H1 (cell line): ENCODE measurements around the gene NCAPD2. TPM values are rescaled to one million over a fixed set of nuclear protein-coding genes. Genes with fewer than 3 reads are reported as not detected.

Experiments used
- CTCF ChIA-PET: fragments of 300-600 bp; sonication (Branson Sonifier 250); formaldehyde crosslinking; loops from one replicate; lab custom pipeline; 2021; ENCODE audit not compliant: partially characterized antibody; lab: Charles Lee
- POLR2A ChIA-PET: fragments of 300-600 bp; sonication (Branson Sonifier 250); formaldehyde crosslinking; loops from one replicate; lab custom pipeline; 2021; ENCODE audit warnings: inconsistent platforms; ENCODE audit not compliant: partially characterized antibody; lab: Charles Lee
- DNase-seq, 2 experiments: peaks; one replicate each; pipeline versions ENCODE4 v3.0.0 to v3.0.0-alpha.2; 2010 to 2022; ENCODE audit warnings: low spot score in 2 of 2, low read depth in 1 of 2, mixed read lengths in 1 of 2
- FAIRE-seq: peaks from 2 replicates; lab custom pipeline; 2011; peaks lifted over from hg19 to GRCh38; lab: Jason Lieb, UNC
- H2AFZ ChIP-seq: 2 replicates; pipeline ENCODE4 v1.8.1; 2012; ENCODE audit warnings: low read length, inconsistent platforms
- H2AK5ac ChIP-seq: 2 replicates; pipeline ENCODE4 v1.6.1; 2013; ENCODE audit warnings: low read depth, low read length
- H2BK120ac ChIP-seq: replicated peaks from 2 replicates; pipeline ENCODE3; 2013; ENCODE audit warnings: low read depth, low read length, inconsistent platforms
- H2BK12ac ChIP-seq: 2 replicates; pipeline ENCODE4 v1.6.1; 2013; ENCODE audit warnings: low read depth, low read length
- H2BK15ac ChIP-seq: 2 replicates; pipeline ENCODE4 v1.6.1; 2013; ENCODE audit warnings: low read length
- H2BK20ac ChIP-seq: 2 replicates; pipeline ENCODE4 v1.6.1; 2013; ENCODE audit warnings: low read length
- H2BK5ac ChIP-seq: 2 replicates; pipeline ENCODE4 v1.6.1; 2013; ENCODE audit warnings: low read depth, low read length
- H3K14ac ChIP-seq: 2 replicates; pipeline ENCODE4 v1.6.1; 2013; ENCODE audit warnings: inconsistent platforms; ENCODE audit not compliant: insufficient read length
- H3K18ac ChIP-seq: 2 replicates; pipeline ENCODE4 v1.6.1; 2013; ENCODE audit warnings: low read length; ENCODE audit errors: extremely low read depth
- H3K23ac ChIP-seq: 2 replicates; pipeline ENCODE4 v1.6.1; 2013; ENCODE audit warnings: inconsistent platforms; ENCODE audit not compliant: insufficient read length
- H3K23me2 ChIP-seq: 2 replicates; pipeline ENCODE4 v1.6.1; 2013; ENCODE audit warnings: low read depth, low read length
- H3K27ac ChIP-seq: 2 replicates; pipeline ENCODE4 v1.6.1; 2011; ENCODE audit warnings: low read depth, low read length, inconsistent platforms
- H3K27me3 ChIP-seq, 4 experiments: replicated peaks in 1 of 4; 1 replicate in 1 of 4; 2 replicates in 3 of 4; pipeline versions ENCODE4 v1.6.1 to v1.8.1; 2011 to 2013; ENCODE audit warnings: low read length in 3 of 4, mild to moderate bottlenecking in 3 of 4, inconsistent platforms in 2 of 4, mixed read lengths in 2 of 4, moderate library complexity in 1 of 4; ENCODE audit not compliant: control insufficient read depth in 3 of 4, insufficient read depth in 3 of 4; ENCODE audit errors: extremely low read depth in 1 of 4
- H3K36me3 ChIP-seq, 4 experiments: 2 replicates each; pipeline versions ENCODE4 v1.6.1 to v1.8.1; 2011 to 2013; ENCODE audit warnings: mild to moderate bottlenecking in 4 of 4, low read length in 3 of 4, moderate library complexity in 2 of 4, control low read depth in 1 of 4, inconsistent platforms in 1 of 4; ENCODE audit not compliant: insufficient read depth in 4 of 4, control insufficient read depth in 2 of 4
- H3K4ac ChIP-seq: replicated peaks from 2 replicates; pipeline ENCODE3; 2013; ENCODE audit warnings: low read length, low read depth, mixed read lengths, inconsistent platforms; ENCODE audit not compliant: insufficient read length
- H3K4me1 ChIP-seq, 4 experiments: replicated peaks in 1 of 4; 1 replicate in 1 of 4; 2 replicates in 3 of 4; pipeline versions ENCODE4 v1.6.1 to v1.8.1; 2011 to 2013; ENCODE audit warnings: low read length in 3 of 4, inconsistent platforms in 2 of 4, mixed read lengths in 1 of 4; ENCODE audit not compliant: insufficient read depth in 4 of 4, control insufficient read depth in 3 of 4
- H3K4me2 ChIP-seq, 2 experiments: 2 replicates each; pipeline versions ENCODE4 v1.6.1 to v1.8.1; 2011 to 2013; ENCODE audit warnings: low read depth in 2 of 2, low read length in 2 of 2, control low read depth in 1 of 2, inconsistent platforms in 1 of 2, mild to moderate bottlenecking in 1 of 2; ENCODE audit not compliant: insufficient read depth in 1 of 2
- H3K4me3 ChIP-seq, 4 experiments: fragments of 200-600, 300-600 bp in 1 of 4; sonication (generic), shearing (Covaris generic), sonication (Bioruptor Twin) in 1 of 4; 2 replicates each; pipeline versions ENCODE4 v1.5.1 to v1.8.1; 2011 to 2016; ENCODE audit warnings: low read length in 4 of 4, low read depth in 3 of 4, control low read depth in 2 of 4, inconsistent platforms in 2 of 4, mild to moderate bottlenecking in 2 of 4, mixed read lengths in 1 of 4, moderate library complexity in 1 of 4; ENCODE audit not compliant: insufficient read depth in 2 of 4; ENCODE audit errors: extremely low read depth in 1 of 4
- H3K56ac ChIP-seq: replicated peaks from 2 replicates; pipeline ENCODE3; 2013; ENCODE audit warnings: low read depth, mild to moderate bottlenecking, mixed read lengths, low read length, inconsistent platforms; ENCODE audit not compliant: insufficient read length
- H3K79me1 ChIP-seq: 2 replicates; pipeline ENCODE4 v1.6.1; 2013; ENCODE audit warnings: low read depth, low read length, control low read depth
- H3K79me2 ChIP-seq, 2 experiments: 2 replicates each; pipeline versions ENCODE4 v1.6.1 to v1.8.1; 2012 to 2013; ENCODE audit warnings: low read length in 2 of 2, mild to moderate bottlenecking in 2 of 2, inconsistent platforms in 1 of 2; ENCODE audit not compliant: insufficient read depth in 2 of 2, control insufficient read depth in 1 of 2
- H3K9ac ChIP-seq, 4 experiments: replicated peaks in 1 of 4; 1 replicate in 1 of 4; 2 replicates in 3 of 4; pipeline versions ENCODE4 v1.6.1 to v1.8.1; 2011 to 2013; ENCODE audit warnings: low read depth in 3 of 4, low read length in 3 of 4, control low read depth in 2 of 4, mild to moderate bottlenecking in 2 of 4, moderate library complexity in 2 of 4, inconsistent platforms in 1 of 4; ENCODE audit errors: extremely low read depth in 1 of 4
- H3K9me3 ChIP-seq, 2 experiments: 2 replicates each; pipeline versions ENCODE4 v1.6.1 to v1.8.1; 2012 to 2013; ENCODE audit warnings: mild to moderate bottlenecking in 2 of 2, moderate library complexity in 2 of 2, control low read depth in 1 of 2, inconsistent platforms in 1 of 2, low read depth in 1 of 2, low read length in 1 of 2, mixed read lengths in 1 of 2; ENCODE audit not compliant: insufficient read depth in 2 of 2
- H4K20me1 ChIP-seq, 2 experiments: replicated peaks in 1 of 2; 2 replicates each; pipeline versions ENCODE3 to v1.8.1; 2011 to 2013; ENCODE audit warnings: inconsistent platforms in 2 of 2, low read length in 2 of 2, mild to moderate bottlenecking in 1 of 2; ENCODE audit not compliant: insufficient read depth in 2 of 2, control insufficient read depth in 1 of 2
- H4K5ac ChIP-seq: 2 replicates; pipeline ENCODE4 v1.6.1; 2013; ENCODE audit warnings: low read length, low read depth, mixed read lengths, inconsistent platforms; ENCODE audit not compliant: insufficient read length
- H4K8ac ChIP-seq: 2 replicates; pipeline ENCODE4 v1.8.0; 2013; ENCODE audit warnings: mild to moderate bottlenecking, moderate library complexity, low read length, inconsistent platforms; ENCODE audit not compliant: insufficient read depth; ENCODE audit errors: extremely low read depth
- H4K91ac ChIP-seq: replicated peaks from 2 replicates; pipeline ENCODE3; 2013; ENCODE audit warnings: low read length, mixed read lengths, inconsistent platforms; ENCODE audit not compliant: insufficient read length
- CBX5 ChIP-seq: fragments of 300-800, 300-1000 bp; sonication (generic); IDR thresholded peaks from 2 replicates; pipeline ENCODE4 v1.7.1; 2016; ENCODE audit warnings: antibody characterized with exemption, low read length, low read depth
- CHD2 ChIP-seq: IDR thresholded peaks from 2 replicates; pipeline ENCODE4 v1.6.1; 2012; ENCODE audit warnings: low read length, improper control_type of control experiment
- CREB1 ChIP-seq: IDR thresholded peaks from 2 replicates; pipeline ENCODE4 v1.6.1; 2012; ENCODE audit warnings: inconsistent platforms
- EGR1 ChIP-seq: IDR thresholded peaks from 2 replicates; pipeline ENCODE4 v1.6.1; 2011; ENCODE audit warnings: low read depth, low read length, borderline replicate concordance
- KDM4A ChIP-seq: IDR thresholded peaks from one replicate; pipeline ENCODE4 v1.7.1; 2012; ENCODE audit warnings: low read depth, mild to moderate bottlenecking, moderate library complexity, low read length, inconsistent platforms; ENCODE audit not compliant: severe bottlenecking
- POLR2A ChIP-seq, 2 experiments: IDR thresholded peaks; 1 replicate in 1 of 2; 2 replicates in 1 of 2; pipeline ENCODE4 v1.6.1; 2011; ENCODE audit warnings: low read depth in 2 of 2, low read length in 2 of 2, mild to moderate bottlenecking in 2 of 2; ENCODE audit errors: control extremely low read depth in 1 of 2
- POLR2AphosphoS5 ChIP-seq: IDR thresholded peaks from 2 replicates; pipeline ENCODE4 v1.6.1; 2011; ENCODE audit warnings: low read depth, low read length
- SAP30 ChIP-seq: fragments of 300-600 bp; sonication (generic); IDR thresholded peaks from 2 replicates; pipeline ENCODE4 v1.7.1; 2012; ENCODE audit warnings: low read length, moderate library complexity, mild to moderate bottlenecking, inconsistent platforms; ENCODE audit not compliant: insufficient read depth, insufficient replicate concordance
- SP1 ChIP-seq: IDR thresholded peaks from 2 replicates; pipeline ENCODE4 v1.6.1; 2011; ENCODE audit warnings: low read depth, low read length
- TAF7 ChIP-seq: optimal IDR thresholded peaks from 2 replicates; pipeline ENCODE3; 2011; ENCODE audit warnings: low read depth, mild to moderate bottlenecking, inconsistent platforms, low read length, moderate library complexity, borderline replicate concordance
- TBP ChIP-seq: IDR thresholded peaks from 2 replicates; pipeline ENCODE4 v1.6.1; 2011; ENCODE audit warnings: low read depth, low read length, improper control_type of control experiment
- WGBS, 2 experiments: shearing (Covaris generic) in 1 of 2; methylation state at CpG; one replicate each; pipeline versions ENCODE4 v1.1.6 to v1.1.7; 2013 to 2015; ENCODE audit warnings: low lambda C conversion rate in 2 of 2, mixed read lengths in 2 of 2, inconsistent platforms in 1 of 2, low coverage in 1 of 2, missing lambda C conversion rate in 1 of 2; ENCODE audit not compliant: insufficient replicate concordance in 2 of 2, insufficient coverage in 1 of 2, insufficient read length in 1 of 2; ENCODE audit errors: extremely low coverage in 1 of 2, missing lambda C conversion rate in 1 of 2; 5-methylcytosine and 5-hydroxymethylcytosine counted together
- polyA plus RNA-seq, 7 experiments: library from polyadenylated mRNA; depleted of rRNA in 3 of 7; stranded (reverse) in 5 of 7; unstranded in 2 of 7; fragments of >200 nt in 5 of 7; fragments of 200-250 nt in 2 of 7; gene quantifications; 1 replicate in 5 of 7; 2 replicates in 1 of 7; 4 replicates in 1 of 7; pipeline versions ENCODE4 v1.2.1 to v1.2.3, GENCODE V29; 2011 to 2013; ENCODE audit warnings: missing spikeins in 2 of 7, mixed read lengths in 2 of 7
- total RNA-seq: library from RNA; stranded (reverse); fragmentation: NEBNext Ultra II Directional; extraction: Animal tissue kit (Norgen Biotek cat#: 25700); gene quantifications from 2 replicates; pipeline ENCODE4 v1.2.1, GENCODE V29; 2021
- TF ChIP-seq, protein P1 (sequence below): IDR thresholded peaks from 2 replicates; pipeline ENCODE4 v1.6.1; 2012; ENCODE audit warnings: inconsistent platforms

The NCAPD2 gene
- total and polyA plus RNA-seq, 2 of the 8 experiments (the other 6 are each of a cell fraction or from before 2014, with no cell fraction given): 55.8 to 132 TPM

DNA sequence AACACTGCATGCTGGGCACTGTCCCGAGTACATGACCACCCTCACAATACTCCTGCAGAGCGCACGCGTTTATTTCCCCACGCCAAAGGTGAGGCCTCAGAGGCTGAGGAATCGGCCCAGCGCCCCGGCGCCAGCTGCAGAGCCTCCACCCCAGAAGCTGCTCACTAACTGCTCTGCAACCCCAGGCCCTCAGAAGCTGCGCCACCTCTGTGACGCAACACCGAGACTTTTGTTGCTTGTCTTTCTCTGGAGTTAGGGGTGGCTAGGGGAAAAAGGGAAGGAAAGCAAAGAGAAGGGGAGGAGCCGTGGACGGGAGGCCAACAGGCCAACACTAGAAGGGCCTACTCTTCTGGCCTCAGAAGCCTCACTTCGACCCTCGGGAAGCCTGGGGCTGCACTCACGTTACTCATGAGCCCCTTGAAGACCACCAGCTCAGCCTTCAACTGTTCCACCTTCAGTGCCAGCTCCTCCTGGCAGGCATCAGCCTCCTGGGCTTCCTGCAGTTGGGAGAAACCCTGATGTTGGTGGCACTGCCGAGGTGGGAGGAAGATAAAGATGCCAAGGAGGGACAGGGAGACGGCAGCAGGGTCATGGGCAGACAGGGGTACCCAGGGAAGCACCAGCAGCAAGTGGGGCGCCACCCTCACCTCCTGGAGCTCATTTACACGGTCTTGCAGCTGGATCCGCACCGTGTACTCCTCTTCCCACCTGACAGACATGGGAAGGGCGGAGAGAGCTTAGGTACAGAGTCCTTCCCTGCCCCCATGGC lies 56.6 kb downstream of the NCAPD2 start:
- H3K9ac ChIP-seq: no peak overlapping the region
- H2BK20ac ChIP-seq: no peak overlapping the region
- H3K18ac ChIP-seq: no peak overlapping the region
- peaks cover 6 to 23% (median 12%) of the 10 kb centered on the region in 4 experiments; a peak in 6 of 8 replicates for H3K36me3 ChIP-seq
- H4K8ac ChIP-seq: peak overlapping the region; percentile 29; the same call in 1 of the 2 replicates
- no peak overlapping the region; the same call in 1 of the 2 replicates for H2BK5ac ChIP-seq
- no peak overlapping the region for H3K4ac ChIP-seq
- H2AK5ac ChIP-seq: no peak overlapping the region
- no peaks in the 10 kb centered on the region for H3K27me3 ChIP-seq
- H2BK15ac ChIP-seq: no peak overlapping the region
- POLR2A ChIA-PET: interaction anchor here (0.7 to 24.2 kb wide), 14 partner anchors 8 to 149 kb away, joined by 3 to 665 read pairs (median 4); partner anchors contain the start of genes GAPDH and NOP2
- H3K9me3 ChIP-seq: no peaks in the 10 kb centered on the region
- CTCF ChIA-PET: interaction anchor here (0.9 to 24.9 kb wide), 11 partner anchors 4 to 275 kb away, joined by 3 to 462 read pairs (median 6); partner anchors contain the start of genes GAPDH, IFFO1 and NOP2
- peaks cover 24% of the 10 kb centered on the region for H3K79me1 ChIP-seq
- H2BK12ac ChIP-seq: no peak overlapping the region
- H2BK120ac ChIP-seq: no peak overlapping the region
- no peak overlapping the region for H3K23ac ChIP-seq
- no peak overlapping the region for H3K14ac ChIP-seq
- H3K56ac ChIP-seq: no peak overlapping the region
- no peak overlapping the region for H4K5ac ChIP-seq
- H4K20me1 ChIP-seq: peaks cover 10 to 24% of the 10 kb centered on the region in 2 experiments
- no peak for TF ChIP-seq CHD2
- TF ChIP-seq KDM4A: no peak
- no peak for TF ChIP-seq SP1
- TF ChIP-seq, protein P1, sequence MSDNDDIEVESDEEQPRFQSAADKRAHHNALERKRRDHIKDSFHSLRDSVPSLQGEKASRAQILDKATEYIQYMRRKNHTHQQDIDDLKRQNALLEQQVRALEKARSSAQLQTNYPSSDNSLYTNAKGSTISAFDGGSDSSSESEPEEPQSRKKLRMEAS: no peak
- TF ChIP-seq TBP: no peak
- no peak for TF ChIP-seq CBX5
- TF ChIP-seq SAP30: no peak
- no peak for TF ChIP-seq TAF7
- TF ChIP-seq POLR2AphosphoS5: no peak
- no peak for TF ChIP-seq EGR1
- no peak for TF ChIP-seq POLR2A (IDR thresholded peaks at IDR 0.05; ENCODE audit: control extremely low read depth in 1 of 2, low read depth in 2 of 2, low read length in 2 of 2)
- no peak for TF ChIP-seq CREB1
- peaks cover 4 to 15% (median 9%) of the 10 kb centered on the region in 4 experiments for H3K4me1 ChIP-seq
- WGBS, 2 experiments: 83% methylated on average over 23 of the region's 24 CpGs; no CpG with 5 or more reads in 1 of the 2 experiments
- no peak overlapping the region for H3K4me3 ChIP-seq
- FAIRE-seq (no peak), DNase-seq (no peak)
- peaks cover 12% of the 10 kb centered on the region; the same call in 1 of the 2 replicates for H3K23me2 ChIP-seq
- H3K27ac ChIP-seq: no peak overlapping the region
- H2AFZ ChIP-seq: no peak overlapping the region
- no peak overlapping the region for H3K4me2 ChIP-seq
- H3K79me2 ChIP-seq: peaks cover 0 to 41% of the 10 kb centered on the region in 2 experiments; a peak in 2 of 4 replicates
- H4K91ac ChIP-seq: no peak overlapping the region
